ENCODE data around the gene SPCS1.
"Not testable (repeated sequence)": the region's sequence is repeated elsewhere in the genome, so short reads cannot be mapped to it uniquely, and the experiment has no call there.

The SPCS1 gene

DNA sequence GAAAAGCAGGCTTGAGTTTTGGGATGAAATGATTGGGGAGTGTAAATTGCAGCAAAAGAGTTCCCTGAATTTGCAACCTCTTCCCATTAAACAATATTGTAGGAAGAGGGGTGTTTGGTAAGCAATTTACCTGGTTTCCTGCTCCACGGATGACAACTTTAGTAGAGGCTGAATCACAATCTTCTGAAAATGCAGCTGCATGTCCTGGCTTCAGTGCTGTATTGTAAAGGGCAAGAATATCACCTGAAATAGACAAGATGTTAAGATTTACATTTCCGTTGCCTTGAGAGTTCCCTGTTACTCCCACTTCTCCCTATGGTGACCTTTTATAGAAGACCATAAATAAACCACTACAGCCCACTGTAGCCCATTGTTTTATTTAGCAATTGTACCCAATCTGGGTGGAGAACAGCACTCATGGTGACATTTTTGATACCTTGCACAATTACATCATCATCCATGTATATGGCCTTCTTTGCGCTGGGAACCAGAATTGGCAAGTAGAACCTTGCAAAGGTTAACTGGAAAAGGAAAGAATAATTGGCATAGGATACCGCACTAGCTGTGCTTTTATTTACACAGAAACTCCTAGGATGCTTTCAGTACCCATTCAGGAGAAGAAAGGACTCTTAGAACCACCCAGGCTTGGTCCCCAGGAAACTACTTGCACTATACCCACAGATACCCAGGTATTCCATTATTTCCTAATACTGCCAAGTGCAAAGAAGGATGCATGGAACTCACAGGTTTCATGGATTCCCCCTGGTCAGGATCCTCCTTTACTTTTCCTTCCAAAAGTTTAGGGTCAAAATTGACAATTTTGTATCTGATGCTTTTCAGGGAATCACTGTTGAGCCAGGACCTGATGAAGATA lies 9.9 kb upstream of the SPCS1 start:
- no peak for DNase-seq (ENCODE audit: low read depth)

DNA sequence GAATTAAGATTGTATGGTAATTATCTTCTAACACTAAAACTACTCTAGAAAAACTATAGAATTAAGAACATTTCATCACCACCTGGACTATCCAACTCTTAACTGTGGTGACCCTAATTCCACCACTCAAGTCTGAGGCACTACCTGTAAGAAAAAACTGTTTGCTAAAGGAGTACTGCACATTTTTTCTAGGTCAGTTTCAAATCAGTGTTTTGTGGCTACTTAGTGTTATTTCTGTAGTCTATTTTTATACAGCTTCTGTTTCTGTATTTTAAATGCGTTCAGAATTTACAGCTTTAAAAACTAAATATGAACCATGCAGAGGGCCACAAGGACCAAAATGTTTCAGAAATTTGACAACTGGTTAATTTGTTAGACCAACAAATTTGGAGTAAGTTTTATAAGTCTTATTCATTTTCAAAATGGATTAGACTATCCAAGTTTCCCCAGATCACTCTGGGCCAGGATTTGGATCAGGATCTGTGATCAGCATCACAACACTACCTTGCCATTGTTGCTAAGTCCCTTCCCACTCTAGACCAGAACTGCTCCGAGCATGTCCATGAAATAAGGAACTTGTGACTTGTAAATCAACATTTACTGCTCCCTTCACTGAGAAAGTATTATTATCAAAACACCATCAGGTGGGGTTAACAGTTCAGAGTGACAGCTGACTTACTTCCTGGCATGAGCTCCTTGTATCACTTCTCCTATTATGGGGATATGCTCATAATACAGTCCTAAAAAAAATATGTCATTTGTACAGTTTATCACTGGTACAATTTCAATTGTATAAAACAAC lies 8.9 kb upstream of the SPCS1 start:
- no peak for DNase-seq (ENCODE audit: low read depth)

DNA sequence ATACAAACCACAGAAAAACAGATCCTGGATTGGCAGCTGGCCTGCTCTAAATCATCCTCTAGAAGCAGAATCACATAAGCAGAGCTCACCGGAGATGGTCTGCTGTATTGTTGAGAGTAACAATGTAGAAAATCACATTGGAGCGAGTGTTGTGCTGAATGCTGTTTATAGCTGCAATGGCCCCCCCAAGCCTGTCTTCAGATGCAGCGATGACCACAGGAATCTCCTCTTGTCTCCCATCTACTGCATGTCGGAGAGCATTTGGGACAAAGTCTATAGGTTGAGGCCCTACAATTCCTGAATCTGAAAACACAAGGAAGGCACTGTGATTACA lies 8.3 kb upstream of the SPCS1 start:
- DNase-seq (ENCODE audit: low read depth): no peak

DNA sequence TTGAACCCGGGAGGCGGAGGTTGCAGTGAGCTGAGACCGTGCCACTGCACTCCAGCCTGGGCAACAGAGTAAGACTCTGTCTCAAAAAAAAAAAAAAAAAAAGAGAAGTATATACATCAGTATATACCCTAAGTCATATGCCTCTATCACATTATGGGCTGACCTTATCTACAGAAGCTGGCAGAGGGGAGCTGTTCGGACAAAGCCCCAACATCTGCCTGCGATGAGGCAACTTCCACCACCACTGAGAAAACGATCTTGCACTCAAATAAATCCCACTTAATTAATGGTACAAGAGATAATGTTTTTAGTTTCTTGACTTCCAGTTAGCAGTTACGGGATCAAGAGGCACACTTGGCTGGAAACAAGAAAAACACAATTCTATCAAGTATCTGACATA lies 2.6 kb upstream of the SPCS1 start:
- no peak for DNase-seq (ENCODE audit: low read depth)

DNA sequence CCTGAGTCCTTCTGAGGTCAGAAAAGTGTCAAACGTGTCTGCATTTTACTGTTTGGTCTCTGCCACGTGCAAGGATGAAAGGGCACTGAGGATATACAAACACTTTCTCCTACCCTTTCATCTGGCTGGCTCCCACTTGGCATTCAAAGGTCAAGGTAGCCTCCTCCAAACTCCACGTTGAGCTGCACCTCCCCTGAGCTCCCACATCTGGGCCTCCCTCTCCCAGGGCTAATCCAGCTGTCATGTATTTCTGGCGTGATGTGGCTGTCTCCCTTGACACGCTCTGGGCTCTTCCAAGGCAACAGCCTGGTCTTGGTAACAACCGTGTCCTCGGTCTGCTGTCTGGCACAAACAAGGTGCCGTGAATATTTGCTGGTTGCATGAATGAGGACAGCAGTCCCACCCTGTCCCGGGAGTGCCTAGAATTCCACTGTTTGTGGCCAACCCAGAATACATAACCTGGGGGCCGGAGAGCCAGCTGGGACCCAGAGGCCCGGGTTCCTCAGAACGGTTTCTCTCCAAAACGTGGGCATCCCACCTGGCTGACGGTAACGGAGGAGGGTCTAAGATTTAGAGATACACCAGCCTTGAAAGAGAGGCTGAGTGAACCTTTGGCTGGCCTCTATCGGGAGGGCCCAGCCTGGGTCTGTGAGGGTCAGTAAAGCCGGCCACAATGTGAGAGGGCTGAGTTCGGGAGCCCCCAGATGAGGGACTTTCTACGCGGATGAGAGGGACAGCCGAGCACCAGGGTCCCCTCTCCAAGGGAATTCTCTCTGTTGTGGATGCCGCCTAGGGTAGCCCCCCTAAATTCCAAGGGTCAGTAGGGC lies 1.1 kb upstream of the SPCS1 start:
- DNase-seq (ENCODE audit: low read depth): no peak

DNA sequence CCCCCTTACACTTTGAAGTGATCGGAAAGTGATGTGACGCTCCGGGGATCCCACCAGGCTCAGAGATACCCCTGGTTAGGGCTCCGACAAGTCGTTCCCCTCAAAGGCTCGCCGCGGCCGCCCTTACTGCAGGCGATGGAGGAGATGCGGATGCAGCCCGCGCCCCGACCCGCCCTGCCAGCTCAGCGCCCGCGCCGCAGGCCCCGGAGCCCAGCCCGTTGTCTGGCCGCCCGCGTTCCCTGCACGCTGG lies 543 bp upstream of the SPCS1 start:
- no peak for DNase-seq (ENCODE audit: low read depth)

DNA sequence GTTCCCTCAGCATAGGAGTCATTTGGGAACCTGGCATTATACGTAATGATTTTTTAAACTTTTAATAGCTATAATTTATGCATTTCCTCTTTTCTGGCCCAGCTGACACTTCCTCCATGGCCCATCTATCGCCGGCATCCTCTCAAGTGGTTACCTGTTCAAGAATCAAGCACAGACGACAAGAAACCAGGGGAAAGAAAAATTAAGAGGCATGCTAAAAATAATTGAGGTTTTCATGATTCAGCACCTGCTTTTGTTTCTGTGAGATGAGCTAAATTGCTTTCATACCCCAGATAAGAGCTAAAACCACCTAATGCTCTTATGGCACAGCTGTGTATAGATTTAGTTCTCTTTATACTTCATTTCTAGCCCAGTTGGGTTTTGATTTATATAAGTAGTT lies 1.7 kb downstream of the SPCS1 start:
- DNase-seq (ENCODE audit: low read depth): no peak

DNA sequence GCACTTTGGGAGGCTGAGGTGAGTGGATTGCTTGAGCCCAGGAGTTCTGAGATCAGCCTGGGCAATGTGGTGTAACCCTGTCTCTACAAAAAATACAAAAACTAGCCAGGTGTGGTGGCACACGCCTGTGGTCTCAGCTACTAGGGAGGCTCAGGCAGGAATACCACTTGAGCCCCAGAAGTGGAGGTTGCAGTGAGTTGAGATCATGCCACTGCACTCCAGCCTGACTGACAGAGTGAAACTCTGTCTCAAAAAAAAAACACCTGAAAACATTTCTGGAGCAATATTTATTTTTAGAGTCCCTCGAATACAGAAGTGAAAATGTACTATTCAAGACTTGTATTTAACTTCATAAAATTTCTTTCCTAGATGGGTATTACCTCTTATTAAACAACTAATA lies 4.6 kb downstream of the SPCS1 start:
- DNase-seq (ENCODE audit: low read depth): no peak

DNA sequence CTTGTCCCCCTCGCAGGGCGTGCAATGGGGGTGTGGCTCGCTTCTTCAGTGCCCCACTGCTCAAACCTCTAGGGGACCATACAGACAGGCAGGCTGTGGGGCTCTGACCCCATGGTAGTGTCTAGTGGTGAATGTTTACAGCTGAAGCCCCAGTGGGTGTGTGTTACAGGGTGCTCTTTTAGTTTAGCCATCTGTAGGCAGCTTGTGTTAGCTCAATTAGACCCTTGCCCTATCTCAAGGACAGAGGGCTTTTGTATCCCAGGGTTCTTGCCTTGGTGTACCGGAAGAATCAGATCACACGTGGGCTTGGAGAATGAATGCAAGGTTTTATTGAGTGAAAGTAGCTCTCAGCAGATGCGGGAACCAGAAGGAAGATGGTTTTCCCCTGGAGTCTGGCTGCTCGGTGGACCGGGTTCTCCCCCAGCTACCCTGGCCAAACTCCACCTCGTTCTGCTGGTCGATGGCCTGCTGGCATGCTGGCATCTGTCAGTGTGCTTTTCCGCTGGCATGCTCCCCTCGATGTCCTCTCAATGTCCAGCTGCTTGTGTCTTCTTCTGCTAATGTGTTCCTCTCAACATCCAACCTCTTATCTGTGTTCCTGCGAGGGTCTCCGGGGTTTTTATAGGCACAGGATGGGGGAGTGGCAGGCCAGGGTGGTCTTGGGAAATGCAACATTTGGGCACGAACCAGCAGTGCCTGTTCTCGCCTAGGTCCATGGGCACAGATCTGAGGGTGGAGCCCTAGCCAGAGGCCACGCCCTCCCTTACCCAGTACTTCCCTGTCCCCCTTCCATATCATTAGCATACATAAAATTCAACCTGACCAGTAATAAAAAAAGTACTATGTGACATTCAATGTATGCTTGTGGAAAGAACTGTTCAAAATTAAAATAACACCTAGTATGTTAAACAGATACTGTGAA lies 6.6 kb downstream of the SPCS1 start:
- DNase-seq (ENCODE audit: low read depth): no peak

DNA sequence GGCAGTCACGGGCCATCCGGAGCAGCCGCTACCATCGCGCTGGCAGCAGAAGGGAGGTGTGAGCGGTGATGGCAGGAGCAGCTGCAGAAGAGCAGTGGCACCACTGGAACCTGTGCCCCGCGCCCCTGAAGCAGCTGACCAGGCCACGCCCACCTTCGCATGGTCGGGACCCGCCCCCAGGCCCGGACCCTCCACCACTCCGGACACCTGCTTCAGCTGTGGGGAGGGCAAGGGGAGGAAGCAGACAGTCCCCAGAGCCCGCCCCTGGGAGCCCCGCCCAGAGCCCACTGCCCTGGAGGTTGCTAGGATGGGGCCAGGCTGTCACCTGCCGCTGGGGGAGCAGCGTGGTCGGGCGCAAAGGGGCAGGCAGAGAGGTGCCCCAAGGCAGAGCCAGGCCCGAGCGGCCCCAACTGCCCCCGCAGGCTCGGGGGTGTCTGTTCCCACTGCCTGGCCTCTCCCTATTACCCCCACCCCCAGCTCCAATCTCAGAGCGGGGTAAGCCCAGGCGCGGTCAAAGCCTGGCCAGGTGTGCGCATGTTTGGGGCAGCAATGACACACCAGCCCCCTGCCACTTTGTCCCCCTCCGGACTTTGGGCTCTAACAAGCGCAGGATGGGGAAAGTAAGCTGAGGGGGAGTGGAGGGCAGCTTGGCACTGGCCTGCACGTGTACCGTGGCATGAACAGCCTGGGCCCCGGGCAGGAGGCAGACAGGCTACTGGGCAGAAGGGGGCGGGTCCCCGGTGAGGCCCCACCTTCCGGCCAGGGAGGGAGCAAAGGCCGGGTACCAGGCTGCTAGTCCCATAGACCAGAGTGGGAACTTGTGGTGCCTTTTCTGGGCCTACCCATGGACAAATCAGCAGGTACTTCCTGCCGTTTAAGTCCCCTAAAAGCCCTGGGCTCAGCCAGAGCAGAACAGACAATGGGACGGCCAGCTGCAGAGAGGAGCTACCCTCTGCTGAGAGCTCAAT lies 8.7 kb downstream of the SPCS1 start:
- no peak for DNase-seq (ENCODE audit: low read depth)

DNA sequence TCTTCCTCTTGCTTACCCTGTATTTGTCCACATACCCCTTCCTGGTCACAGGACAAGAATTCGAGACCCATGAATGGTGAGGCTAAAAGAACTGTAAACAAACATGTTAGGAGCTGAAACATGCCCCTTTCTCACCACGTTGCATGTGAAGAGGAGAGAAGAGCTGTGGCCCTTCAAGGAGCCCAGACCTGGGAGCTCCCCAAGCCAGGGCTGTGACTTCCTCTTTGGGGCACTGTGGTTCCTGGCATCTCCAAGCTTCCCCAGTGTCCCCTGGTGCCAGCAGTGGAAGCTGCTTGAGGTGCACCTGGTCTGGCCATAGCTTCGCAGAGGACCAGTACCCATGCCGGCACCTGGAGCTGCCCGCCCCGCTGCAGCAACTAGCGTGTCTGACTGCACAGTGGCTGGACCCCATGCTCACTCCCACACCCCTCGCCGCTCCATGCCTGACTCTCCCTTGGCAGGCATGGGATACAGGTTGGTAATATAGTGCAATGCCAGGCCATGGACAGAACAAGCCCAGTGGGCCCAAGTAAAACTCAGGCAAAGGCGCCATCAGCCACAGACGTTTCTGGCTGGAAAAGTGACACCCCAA lies 9.9 kb downstream of the SPCS1 start:
- DNase-seq (ENCODE audit: low read depth): no peak

DNA sequence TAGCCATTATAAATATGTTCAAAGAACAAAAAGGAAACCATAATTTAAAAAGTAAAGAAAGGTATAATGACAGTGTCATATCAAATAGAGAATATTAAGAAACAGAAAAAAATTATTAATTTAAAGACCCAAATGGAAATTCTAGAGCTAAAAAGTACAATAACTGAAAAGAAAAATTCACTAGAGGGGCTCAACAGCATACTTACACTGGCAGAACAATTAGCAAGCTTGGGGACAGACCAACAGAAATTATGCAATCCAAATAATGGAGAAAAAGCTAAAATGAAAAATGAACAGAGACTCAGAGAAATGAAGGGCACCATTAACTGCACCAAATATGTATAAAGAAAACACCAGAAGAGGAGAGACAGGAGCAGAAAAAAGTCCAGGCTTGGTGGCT lies 13.7 kb downstream of the SPCS1 start:
- DNase-seq (ENCODE audit: low read depth): no peak

DNA sequence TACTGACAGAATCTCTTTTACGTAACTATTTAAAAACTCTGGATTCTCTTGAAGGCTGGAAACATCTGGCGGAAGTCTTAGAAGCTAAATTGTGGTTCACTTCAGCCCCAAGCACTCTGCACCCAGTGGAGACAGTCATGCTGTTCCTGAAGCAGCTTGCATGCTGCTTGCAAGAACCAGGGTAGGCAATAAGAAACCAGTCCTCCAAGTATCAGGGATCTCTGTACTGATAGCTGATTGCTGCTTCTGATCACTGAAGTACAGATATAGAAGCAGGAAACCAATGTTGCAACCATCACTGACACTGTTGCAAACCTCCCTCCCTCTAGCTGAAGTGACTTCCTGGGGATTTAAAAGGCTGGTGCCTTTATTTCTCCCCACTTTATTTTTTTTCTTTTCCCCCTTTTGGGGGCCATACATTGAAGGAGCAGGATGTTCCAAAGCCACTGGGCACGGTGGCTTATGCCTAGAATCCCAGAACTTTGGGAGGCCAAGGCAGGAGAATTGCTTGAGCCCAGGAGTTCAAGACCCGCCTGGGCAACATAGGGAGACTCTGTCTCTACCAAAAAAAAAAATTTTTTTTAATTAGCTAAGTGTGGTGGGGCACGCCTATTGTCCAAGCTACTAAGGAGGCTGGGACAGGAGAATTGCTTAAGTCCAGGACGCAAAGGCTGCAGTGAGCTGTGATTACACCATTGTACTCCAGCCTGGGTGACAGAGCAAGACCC lies 15.3 kb downstream of the SPCS1 start:
- no peak for DNase-seq (ENCODE audit: low read depth)

DNA sequence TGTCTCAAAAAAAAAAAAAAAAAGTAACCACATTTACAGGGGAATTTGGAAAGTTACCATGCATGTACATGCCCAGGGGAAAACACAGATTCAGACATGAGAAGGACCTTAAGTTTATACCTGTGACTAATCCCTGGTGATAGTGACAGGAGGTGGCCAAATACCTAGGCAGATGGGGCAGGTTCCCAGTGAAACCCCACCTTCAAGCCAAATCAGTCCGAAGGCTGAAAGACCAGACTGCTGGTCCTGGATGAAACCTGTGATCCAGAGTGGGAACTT lies 15.8 kb downstream of the SPCS1 start:
- DNase-seq (ENCODE audit: low read depth): no peak

DNA sequence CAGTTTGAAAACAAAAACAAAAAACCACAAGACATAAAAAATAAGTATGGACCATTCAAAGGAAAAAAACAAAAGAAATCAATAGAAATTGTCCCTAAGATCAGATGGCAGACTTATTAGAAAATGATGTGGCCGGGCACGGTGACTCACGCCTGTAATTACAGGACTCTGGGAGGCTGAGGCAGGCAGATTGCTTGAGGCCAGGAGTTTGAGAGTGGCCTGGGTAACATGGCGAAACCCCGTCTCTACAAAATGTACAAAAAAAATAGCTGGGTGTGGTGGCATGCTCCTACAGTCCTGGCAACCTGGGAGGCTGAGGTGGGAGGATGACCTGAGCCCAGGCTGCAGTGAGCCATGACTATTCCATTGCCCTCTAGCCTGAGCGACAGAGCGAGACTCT lies 16.6 kb downstream of the SPCS1 start:
- DNase-seq (ENCODE audit: low read depth): no peak

DNA sequence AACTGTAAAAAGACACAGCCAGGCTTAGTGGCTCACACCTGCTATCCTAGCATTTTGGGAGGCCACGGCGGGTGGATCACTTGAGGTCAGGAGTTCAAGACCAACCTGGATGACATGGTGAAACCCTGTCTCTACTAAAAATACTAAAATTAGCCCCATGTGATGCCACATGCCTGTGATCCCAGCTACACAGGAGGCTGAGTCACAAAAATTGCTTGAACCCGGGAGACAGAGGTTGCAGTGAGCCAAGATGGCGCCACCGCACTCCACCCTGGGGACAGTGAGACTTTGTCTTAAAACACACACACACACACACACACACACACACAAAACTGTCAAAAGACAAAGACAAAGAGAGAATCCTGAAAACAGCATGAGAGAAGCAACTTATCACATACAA lies 18.0 kb downstream of the SPCS1 start:
- no peak for DNase-seq (ENCODE audit: low read depth)

DNA sequence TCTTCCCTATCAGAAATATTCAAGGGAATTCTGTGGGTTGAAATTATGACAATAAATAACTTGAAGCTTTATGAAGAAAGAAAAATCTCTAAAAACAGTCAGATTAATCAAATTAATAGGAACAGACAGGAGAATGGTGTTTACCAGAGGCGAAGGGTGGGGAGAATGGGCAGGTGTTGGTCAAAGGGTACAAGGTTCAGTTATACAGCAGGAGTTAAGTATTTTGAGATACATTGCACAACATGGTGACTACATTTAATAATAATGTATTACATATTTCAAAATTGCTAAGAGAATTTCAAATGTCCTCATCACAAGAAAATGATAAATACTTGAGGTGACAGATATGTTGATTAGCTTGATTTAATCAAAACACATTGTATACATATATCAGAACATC lies 18.6 kb downstream of the SPCS1 start:
- DNase-seq (ENCODE audit: low read depth): no peak

DNA sequence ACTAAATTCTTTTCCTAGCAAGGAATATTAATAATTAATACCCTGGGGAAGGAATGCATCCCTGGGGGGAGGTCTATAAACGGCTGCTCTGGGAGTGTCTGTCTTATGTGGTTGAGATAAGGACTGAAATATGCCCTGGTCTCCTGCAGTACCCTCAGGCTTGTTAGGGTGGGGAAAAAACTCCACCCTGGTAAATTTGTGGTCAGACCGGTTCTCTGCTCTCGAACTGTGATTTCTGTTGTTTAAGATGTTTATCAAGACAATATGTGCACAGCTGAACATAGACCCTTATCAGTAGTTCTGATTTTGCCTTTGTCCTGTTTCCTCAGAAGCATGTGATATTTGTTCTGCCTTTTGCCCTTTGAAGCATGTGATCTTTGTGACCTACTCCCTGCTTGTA lies 22.8 kb downstream of the SPCS1 start:
- DNase-seq (ENCODE audit: low read depth): not testable (repeated sequence)

DNA sequence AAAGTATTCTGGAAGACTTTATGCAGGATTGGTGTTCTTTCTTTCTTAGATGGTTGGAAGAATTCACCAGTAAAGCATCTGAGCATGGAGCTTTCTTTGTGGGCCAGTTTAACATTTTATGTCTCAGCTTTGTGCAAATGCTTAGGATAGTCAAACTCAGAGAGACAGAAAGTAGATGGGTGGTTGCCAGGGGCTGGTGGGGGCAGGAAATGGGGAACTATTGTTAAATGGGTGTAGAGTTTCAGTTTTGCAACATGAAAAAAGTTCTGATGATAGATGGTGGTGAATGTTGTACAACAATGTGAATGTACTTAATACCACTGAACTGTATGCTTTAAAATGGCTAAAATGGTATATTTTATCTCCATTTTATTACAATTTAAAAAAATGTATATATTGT lies 24.8 kb downstream of the SPCS1 start:
- no peak for DNase-seq (ENCODE audit: low read depth)

DNA sequence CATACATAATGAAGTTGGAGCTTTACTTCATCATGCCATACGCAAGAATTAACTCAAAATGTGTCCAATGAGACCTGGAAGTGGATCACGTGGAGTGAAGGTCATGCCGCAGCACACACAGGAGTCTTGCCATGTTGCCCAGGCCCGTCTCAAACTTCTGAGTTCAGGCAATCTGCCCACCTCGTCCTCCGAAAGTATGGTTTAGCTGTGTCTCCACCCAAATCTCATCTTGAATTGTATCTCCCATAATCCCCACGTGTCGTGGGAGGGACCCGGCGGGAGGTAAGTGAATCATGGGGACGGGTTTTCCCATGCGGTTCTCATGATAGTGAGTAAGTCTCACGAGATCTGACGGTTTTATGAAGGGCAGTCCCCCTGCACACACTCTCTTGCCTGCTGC lies 25.7 kb downstream of the SPCS1 start:
- no peak for DNase-seq (ENCODE audit: low read depth)
